ENCODE measurements around the gene PRDM16.

GRCh38 chr1:3293563-3294080, 224.6 kb downstream of the PRDM16 start:
- TF ChIP-seq ZBTB10 (tag by site-specific recombination; IDR thresholded peaks at IDR 0.05) = no peak
- TF ChIP-seq ZNF76 (tag by site-specific recombination; IDR thresholded peaks at IDR 0.05; ENCODE audit: borderline replicate concordance, low read depth) = no peak
- no peak for TF ChIP-seq SALL2 (tag by site-specific recombination; IDR thresholded peaks at IDR 0.05; ENCODE audit: borderline replicate concordance)
- TF ChIP-seq ZNF366 (tag by site-specific recombination; conservative IDR thresholded peaks at IDR 0.05) = no peak
- TF ChIP-seq ZNF777 (tag by site-specific recombination; IDR thresholded peaks at IDR 0.05; ENCODE audit: borderline replicate concordance) = no peak
- no peak for TF ChIP-seq ZNF416 (tag by site-specific recombination; IDR thresholded peaks at IDR 0.05)
- no peak for TF ChIP-seq CTCF (tag by site-specific recombination; IDR thresholded peaks at IDR 0.05)
- TF ChIP-seq ZNF335 (tag by site-specific recombination; conservative IDR thresholded peaks at IDR 0.05) = no peak
- TF ChIP-seq PRDM2 (tag by site-specific recombination; IDR thresholded peaks at IDR 0.05; ENCODE audit: borderline replicate concordance) = no peak
- no peak for TF ChIP-seq ZNF664 (tag by site-specific recombination; IDR thresholded peaks at IDR 0.05)
- no peak for TF ChIP-seq ZBTB44 (tag by site-specific recombination; IDR thresholded peaks at IDR 0.05)
- TF ChIP-seq ZNF585B (tag by site-specific recombination; IDR thresholded peaks at IDR 0.05) = no peak
